Measurements from ENCODE around the gene EIF4A3. TPM values are rescaled to one million over a fixed set of nuclear protein-coding genes. Genes with fewer than 3 reads are reported as not detected.

The EIF4A3 gene
- total and polyA plus RNA-seq, 10 of the 15 experiments (the other 5 are each of a cell fraction or from before 2014, with no cell fraction given): 53.3 to 225 (median 103) TPM

- Histone ChIP-seq H3K4me3 (peak within 1 kb of the TSS; percentile 92), H3K9ac (ENCODE audit: control insufficient read depth, insufficient read depth, low read length) (peak within 1 kb of the TSS; percentile 57), H3K4me2 (ENCODE audit: control insufficient read depth, insufficient read depth) (peak within 1 kb of the TSS; percentile 75), H3K27me3 (replicated peaks in 1 of 2; ENCODE audit: control insufficient read depth in 2 of 2, insufficient read depth in 2 of 2, low read length in 1 of 2) (no peaks in the 10 kb centered on the region), H3K9me3 (replicated peaks; ENCODE audit: control insufficient read depth, insufficient read depth, low read length) (no peaks in the 10 kb centered on the region), H3K36me3 (ENCODE audit: control insufficient read depth in 2 of 2, insufficient read depth in 2 of 2, low read length in 1 of 2) (no peaks in the 10 kb centered on the region), H4K20me1 (ENCODE audit: control insufficient read depth, insufficient read depth) (no peaks in the 10 kb centered on the region), H3K4me1 (ENCODE audit: control insufficient read depth, insufficient read depth, low read length) (peaks cover 16% of the 10 kb centered on the region), H2AFZ (ENCODE audit: control insufficient read depth, low read depth, low read length) (peak within 1 kb of the TSS; percentile 92), H3K27ac (ENCODE audit: control insufficient read depth, insufficient read depth) (no peak within 1 kb of the TSS), H3K79me2 (ENCODE audit: control insufficient read depth, insufficient read depth, low read length) (no peaks in the 10 kb centered on the region; the same call in 1 of the 2 replicates)
- SMC1A ChIA-PET (ENCODE audit: uncharacterized antibody, unreplicated experiment): interaction anchor here (1.5 kb wide), 1 partner anchor 44 kb away, joined by 7 read pairs; no protein-coding TSS in a partner anchor
- intact Hi-C loops (cut with micrococcal nuclease; ENCODE audit: unreplicated experiment) (no loop called here), in situ Hi-C loops (cut with MboI) (no loop called here)
- peak; percentile 28 for DNase-seq (ENCODE audit: low read depth, low spot score)
- no TSS peak for BruUV-seq (replicated peaks)
- 1% methylated on average over 78 of the region's 114 CpGs for WGBS (ENCODE audit: insufficient coverage, insufficient replicate concordance, low lambda C conversion rate, missing lambda C conversion rate)
- peak; percentile 95 for ATAC-seq
- CTCF ChIA-PET: interaction anchor here (0.6 to 1.8 kb wide), 25 partner anchors 9 to 829 kb away, joined by 3 to 21 read pairs (median 3); no protein-coding TSS in a partner anchor
- RAD21 ChIA-PET (ENCODE audit: unreplicated experiment): interaction anchor here (0.7 to 1.8 kb wide), 8 partner anchors 43 to 261 kb away, joined by 3 to 9 read pairs (median 4); no protein-coding TSS in a partner anchor
- POLR2A ChIA-PET: interaction anchor here (1.0 to 1.1 kb wide), 3 partner anchors 44 to 165 kb away, joined by 3 to 6 read pairs (median 4); no protein-coding TSS in a partner anchor
- peak; percentile 27 for FAIRE-seq
- TF ChIP-seq USF1 (IDR thresholded peaks at IDR 0.05; ENCODE audit: borderline replicate concordance, extremely low read length, insufficient read depth, low read depth, low read length): peak; percentile 99
- TF ChIP-seq SPI1 (IDR thresholded peaks at IDR 0.05; ENCODE audit: borderline replicate concordance, insufficient read depth, low read depth, low read length): no peak
- TF ChIP-seq RB1 (IDR thresholded peaks at IDR 0.05; ENCODE audit: borderline replicate concordance): peak; percentile 73; the same call in 1 of the 2 replicates
- no peak for TF ChIP-seq HDGF (IDR thresholded peaks at IDR 0.05)
- TF ChIP-seq RAD51 (IDR thresholded peaks at IDR 0.05): peak; percentile 73; the same call in 1 of the 2 replicates
- TF ChIP-seq ZSCAN29 (IDR thresholded peaks at IDR 0.05): 0 out of 2 replicates have a peak, but pooled peaks have one; percentile 61
- TF ChIP-seq PRDM15 (CRISPR knock-in tag; IDR thresholded peaks at IDR 0.05): peak; percentile 97
- peak; percentile 22 for TF ChIP-seq SP1 (IDR thresholded peaks at IDR 0.05; ENCODE audit: low read depth, low read length)
- peak; percentile 97 for TF ChIP-seq BACH1 (IDR thresholded peaks at IDR 0.05; ENCODE audit: borderline replicate concordance)
- TF ChIP-seq HDAC6 (IDR thresholded peaks at IDR 0.05; ENCODE audit: unreplicated experiment): peak; percentile 58
- TF ChIP-seq SMARCA5 (IDR thresholded peaks at IDR 0.05): peak; percentile 97
- TF ChIP-seq ZNF207 (IDR thresholded peaks at IDR 0.05; ENCODE audit: borderline replicate concordance): no peak
- TF ChIP-seq MYC (IDR thresholded peaks at IDR 0.05; ENCODE audit: insufficient read depth, insufficient read length, insufficient replicate concordance, low read length, severe bottlenecking): no peak
- 0 out of 2 replicates have a peak, but pooled peaks have one; percentile 24 for TF ChIP-seq CREM (IDR thresholded peaks at IDR 0.05; ENCODE audit: low read depth)
- TF ChIP-seq CHD1 (IDR thresholded peaks at IDR 0.05; ENCODE audit: low read depth, low read length): peak; percentile 25; the same call in 1 of the 2 replicates
- no peak for TF ChIP-seq IRF4 (IDR thresholded peaks at IDR 0.05; ENCODE audit: low read depth, low read length)
- no peak for TF ChIP-seq CHD4 (IDR thresholded peaks at IDR 0.05)
- no peak for TF ChIP-seq TCF3 (IDR thresholded peaks at IDR 0.05; ENCODE audit: borderline replicate concordance, insufficient read depth, low read depth, low read length)
- TF ChIP-seq IKZF1 (conservative IDR thresholded peaks at IDR 0.05): peak; percentile 93
- TF ChIP-seq KLF5 (IDR thresholded peaks at IDR 0.05; ENCODE audit: partially characterized antibody): no peak
Measured at GRCh38 chr17:80101011-80101945, 45.6 kb downstream of the EIF4A3 start, which contains the start of gene GAA. TSS of gene GAA (plus strand) at chr17:80101581. CDS start at chr17:80104587, 3,006 bp downstream.
